ENCODE measurements around the gene KRT74.
"Not testable (repeated sequence)": the region's sequence is repeated elsewhere in the genome, so short reads cannot be mapped to it uniquely, and the experiment has no call there.

KRT74 gene

GRCh38 chr12:52601671-52602070, 28.0 kb upstream of the KRT74 start:
- no peak for DNase-seq

GRCh38 chr12:52600941-52601481, 27.4 kb upstream of the KRT74 start, which contains the start of gene KRT72:
TSS of gene KRT72 (minus strand) at chr12:52601463. CDS start at chr12:52601452, 11 bp downstream.
- DNase-seq = no peak

GRCh38 chr12:52600475-52600874, 26.8 kb upstream of the KRT74 start:
- DNase-seq = no peak

GRCh38 chr12:52600071-52600470, 26.4 kb upstream of the KRT74 start:
- no peak for DNase-seq

- no peak for DNase-seq
Observed at GRCh38 chr12:52598966-52599365, 25.3 kb upstream of the KRT74 start.

- DNase-seq = not testable (repeated sequence)
Observed at GRCh38 chr12:52594237-52594636, 20.6 kb upstream of the KRT74 start.

- no peak for DNase-seq
Observed at GRCh38 chr12:52591521-52591920, 17.9 kb upstream of the KRT74 start.

GRCh38 chr12:52590021-52590420, 16.4 kb upstream of the KRT74 start:
- DNase-seq = no peak

GRCh38 chr12:52587563-52587962, 13.9 kb upstream of the KRT74 start:
- no peak for DNase-seq

GRCh38 chr12:52585946-52586345, 12.3 kb upstream of the KRT74 start:
- DNase-seq = peak; percentile 54

GRCh38 chr12:52585066-52585465, 11.4 kb upstream of the KRT74 start:
- DNase-seq = no peak

GRCh38 chr12:52584156-52584682, 10.6 kb upstream of the KRT74 start:
- DNase-seq = no peak

- DNase-seq = peak; percentile 70
Observed at GRCh38 chr12:52582971-52583456, 9.4 kb upstream of the KRT74 start.

- DNase-seq = no peak
Observed at GRCh38 chr12:52582486-52582885, 8.8 kb upstream of the KRT74 start.

GRCh38 chr12:52581481-52581880, 7.8 kb upstream of the KRT74 start:
- DNase-seq = no peak

- no peak for DNase-seq
Observed at GRCh38 chr12:52581066-52581465, 7.4 kb upstream of the KRT74 start.

- DNase-seq = no peak
Observed at GRCh38 chr12:52580496-52580895, 6.9 kb upstream of the KRT74 start.

- no peak for DNase-seq
Observed at GRCh38 chr12:52579468-52580465, 6.1 kb upstream of the KRT74 start.

GRCh38 chr12:52578469-52578868, 4.8 kb upstream of the KRT74 start:
- no peak for DNase-seq

- DNase-seq = no peak
Observed at GRCh38 chr12:52577316-52577715, 3.7 kb upstream of the KRT74 start.

- no peak for DNase-seq
Observed at GRCh38 chr12:52575948-52576347, 2.3 kb upstream of the KRT74 start.

- no peak for DNase-seq
Observed at GRCh38 chr12:52575256-52575655, 1.6 kb upstream of the KRT74 start.

GRCh38 chr12:52573306-52573705, 337 bp downstream of the KRT74 start:
- no peak for DNase-seq

- no peak for DNase-seq
Observed at GRCh38 chr12:52570511-52570910, 3.1 kb downstream of the KRT74 start.

Measured in CD4-positive, alpha-beta T cell treated with Interleukin-21 for 1 hour (primary cell).